Suppressor macrophage treated with lipopolysaccharide for 1 hour (primary cell): Measurements from ENCODE around the gene IQCC.
"Not testable (repeated sequence)": the region's sequence is repeated elsewhere in the genome, so short reads cannot be mapped to it uniquely, and the experiment has no call there.

ENCODE experiments used
- DNase-seq, 3 donors: peaks; one replicate each; pipeline ENCODE4 v3.0.0-alpha.2; 2020 to 2022

IQCC gene

GRCh38 chr1:32205401-32206370, at the start of gene IQCC:
Gene IQCC (plus strand): TSS chr1:32205671. CDS start chr1:32205682, 11 bp downstream.
- DNase-seq: peak; percentile 82 to 93 (median 91)

GRCh38 chr1:32159189-32159588, 46.3 kb upstream of the IQCC start:
- no peak for DNase-seq

GRCh38 chr1:32163405-32163804, 42.1 kb upstream of the IQCC start:
- no peak for DNase-seq

DNA sequence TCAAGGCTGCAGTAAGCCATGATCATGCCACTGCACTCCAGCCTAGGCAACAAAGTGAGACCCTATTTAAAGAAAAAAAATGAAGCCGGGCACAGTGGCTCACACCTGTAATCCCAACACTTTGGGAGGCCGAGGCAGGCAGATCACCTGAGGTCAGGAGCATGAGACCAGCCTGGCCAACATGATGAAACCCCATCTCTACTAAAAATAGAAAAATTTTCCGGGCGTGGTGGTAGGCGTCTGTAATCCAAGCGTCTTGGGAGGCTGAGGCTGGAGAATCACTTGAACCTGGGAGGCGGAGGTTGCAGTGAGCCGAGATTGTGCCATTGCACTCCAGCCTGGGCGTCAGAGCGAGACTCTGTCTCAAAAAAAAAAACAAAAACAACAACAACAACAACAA, 39.8 kb upstream of the IQCC start:
- DNase-seq: not testable (repeated sequence)

- no peak for DNase-seq
These were observed 34.5 kb upstream of the IQCC start for GRCh38 chr1:32170991-32171390.

DNA sequence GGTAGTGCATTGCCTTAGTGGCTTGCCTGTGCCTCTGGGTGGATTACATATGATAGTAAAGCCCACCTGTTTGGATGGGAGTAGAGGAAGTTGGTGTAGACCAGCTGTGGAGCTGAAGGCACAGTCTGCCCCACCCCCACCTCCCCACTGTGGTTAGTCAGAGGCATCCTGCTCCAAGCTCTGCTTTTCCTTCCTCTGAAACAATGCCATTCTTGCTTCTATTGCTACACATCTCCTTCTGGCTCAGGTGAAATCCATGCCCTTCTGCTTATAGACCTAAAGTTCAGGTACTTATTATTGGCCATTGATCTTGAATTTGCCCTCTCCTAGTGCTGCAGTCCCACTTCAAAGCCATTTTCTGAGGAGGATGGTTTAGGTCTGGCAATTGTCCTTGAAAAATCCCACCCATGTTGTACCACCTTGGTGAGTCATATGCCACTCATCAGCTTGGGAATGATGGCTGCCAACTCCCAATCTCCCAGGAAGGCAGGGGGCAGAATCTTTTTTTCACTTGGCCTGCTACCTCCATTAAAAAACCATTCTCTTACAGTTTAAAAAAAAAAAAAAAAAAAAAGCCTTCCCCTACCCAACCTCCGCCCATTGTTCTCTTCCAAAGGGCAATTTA, 32.7 kb upstream of the IQCC start:
- DNase-seq: no peak

DNA sequence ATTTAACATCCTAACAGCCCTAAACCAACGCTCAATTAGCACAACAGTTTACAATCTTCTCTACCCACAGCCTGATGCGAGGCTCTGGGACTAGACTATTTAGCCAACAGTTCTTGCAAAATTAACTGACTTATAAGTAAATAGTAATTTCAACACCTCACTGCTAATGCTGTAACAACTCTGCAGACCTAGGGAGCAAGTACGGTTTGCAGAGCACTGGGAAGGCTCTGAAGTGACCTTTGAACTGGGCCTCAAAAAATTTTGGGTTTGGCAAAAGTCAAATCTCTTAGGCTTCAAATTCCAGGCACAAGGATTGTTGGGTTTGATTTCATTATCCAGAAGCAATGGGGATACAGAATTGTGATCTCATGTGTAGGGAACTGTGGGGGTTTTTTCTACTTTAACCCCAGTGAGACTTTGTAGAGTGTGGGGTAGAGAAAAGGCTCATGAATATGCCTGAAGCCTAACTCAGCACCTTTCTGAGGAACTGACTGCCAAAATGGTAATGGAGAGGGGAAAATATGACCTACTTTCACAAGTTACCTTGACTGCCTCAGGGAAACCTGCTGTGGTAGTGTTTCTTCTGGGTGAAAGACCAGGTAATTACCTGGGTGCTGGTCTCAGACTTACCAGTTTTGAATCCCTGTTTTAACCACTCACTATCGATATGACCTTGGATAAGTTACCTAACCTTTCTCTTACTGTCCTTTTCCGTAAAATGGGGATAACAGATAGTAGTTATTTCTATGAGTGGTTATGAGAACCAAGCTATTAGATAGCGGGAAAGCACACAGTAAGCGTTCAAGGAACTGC, 26.9 kb upstream of the IQCC start:
- peak; percentile 26 to 39 (median 38) for DNase-seq

DNA sequence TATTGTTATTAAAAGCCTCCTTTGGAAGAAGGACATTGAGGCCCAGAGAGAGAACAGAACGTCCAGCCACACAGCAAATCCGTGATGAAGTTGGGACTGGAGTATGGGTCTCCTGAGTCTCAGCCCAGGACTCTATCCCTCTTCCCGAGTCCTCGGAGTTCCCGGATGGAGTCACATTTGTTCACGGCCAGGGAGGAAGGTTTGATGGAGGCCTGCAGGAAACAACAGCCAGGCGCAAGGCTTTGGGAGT, 26.4 kb upstream of the IQCC start:
- DNase-seq: no peak

- peak; percentile 94 to 99 (median 97) for DNase-seq
These were observed 25.9 kb upstream of the IQCC start, which contains the start of gene TXLNA for GRCh38 chr1:32179443-32180185. Gene TXLNA (plus strand): TSS chr1:32179675. CDS start chr1:32180346, 671 bp downstream.

GRCh38 chr1:32180186-32181060, 25.0 kb upstream of the IQCC start:
- DNase-seq: peak; percentile 47 to 69 (median 63)

- DNase-seq: no peak
These were observed 24.4 kb upstream of the IQCC start for GRCh38 chr1:32181065-32181464.

- DNase-seq: no peak
These were observed 23.9 kb upstream of the IQCC start for GRCh38 chr1:32181563-32181962.

DNA sequence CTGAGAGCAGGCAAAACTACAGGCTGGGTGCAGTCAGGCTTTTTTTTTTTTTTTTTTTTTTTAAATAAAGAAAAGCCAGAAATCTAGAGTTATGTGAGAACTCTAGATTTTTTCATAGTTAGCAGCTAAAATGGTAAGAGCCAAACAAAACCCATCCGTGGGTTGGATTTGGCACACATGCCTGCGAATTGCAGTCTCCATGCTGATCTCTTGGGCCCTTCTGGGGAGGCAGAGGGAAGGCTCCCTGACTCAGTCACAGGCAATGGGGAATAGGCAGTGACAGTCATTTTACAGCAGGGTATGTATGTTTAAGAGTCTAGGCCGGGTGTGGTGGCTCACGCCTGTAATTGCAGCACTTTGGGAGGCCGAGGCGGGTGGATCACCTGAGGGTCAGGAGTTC, 23.4 kb upstream of the IQCC start:
- no peak for DNase-seq

- DNase-seq: peak in 2 of 3 donors; percentile 23 to 28
These were observed 20.8 kb upstream of the IQCC start for GRCh38 chr1:32184650-32185049.

DNA sequence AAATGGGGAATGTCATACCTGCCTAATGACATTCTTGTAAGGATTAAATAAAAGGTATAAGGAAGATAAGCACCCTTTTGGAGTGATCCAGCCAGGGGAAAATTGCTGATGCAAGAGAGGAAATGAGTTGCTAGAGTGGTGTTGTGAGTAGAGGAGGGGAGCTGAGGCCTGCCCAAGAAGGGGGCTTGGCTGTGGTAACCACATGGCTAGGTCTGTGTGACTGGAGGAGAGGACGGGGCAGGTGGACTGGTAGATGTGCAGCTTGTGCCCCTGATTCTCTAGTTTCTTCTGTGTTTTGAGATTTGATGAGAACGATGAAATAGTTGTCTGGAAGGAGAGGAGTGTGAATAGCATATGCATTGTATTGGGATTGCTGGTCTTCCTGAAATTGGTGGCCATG, 19.4 kb upstream of the IQCC start:
- DNase-seq: no peak

DNA sequence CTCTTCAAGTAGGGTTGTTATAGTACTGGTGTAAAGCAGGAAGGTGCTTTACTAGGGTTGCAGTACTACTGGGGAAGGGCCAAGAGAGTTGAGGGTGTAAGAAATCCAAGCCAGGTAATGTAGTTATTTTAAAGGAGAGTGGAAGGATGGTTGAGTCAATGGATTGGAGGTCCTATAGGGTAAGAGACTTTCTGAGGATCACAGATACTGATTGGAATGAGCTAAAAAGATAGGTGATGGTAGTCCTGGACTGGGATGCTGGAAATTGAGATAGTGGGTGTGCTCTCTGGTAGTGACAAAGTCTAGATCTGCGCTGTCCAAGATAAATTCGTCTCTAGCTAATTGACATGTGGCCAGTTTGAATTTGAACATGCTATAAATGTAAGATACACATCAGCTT, 19.0 kb upstream of the IQCC start:
- no peak for DNase-seq

DNA sequence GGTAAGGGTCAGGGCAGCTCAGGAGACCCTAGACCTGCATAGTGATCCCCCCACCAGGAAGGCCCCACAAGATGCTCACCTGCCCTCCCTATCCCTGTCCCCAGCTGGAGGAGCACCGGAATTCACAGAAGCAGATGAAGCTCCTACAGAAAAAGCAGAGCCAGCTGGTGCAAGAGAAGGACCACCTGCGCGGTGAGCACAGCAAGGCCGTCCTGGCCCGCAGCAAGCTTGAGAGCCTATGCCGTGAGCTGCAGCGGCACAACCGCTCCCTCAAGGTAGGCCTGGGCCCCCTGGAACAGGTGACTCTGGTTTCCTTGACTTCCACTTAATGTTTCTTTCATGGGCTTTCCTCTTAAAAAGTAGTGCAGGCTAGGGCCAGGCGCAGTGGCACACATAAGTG, 17.6 kb upstream of the IQCC start:
- DNase-seq: no peak

- DNase-seq: no peak
These were observed 13.1 kb upstream of the IQCC start for GRCh38 chr1:32192220-32192948.

GRCh38 chr1:32194984-32195383, 10.5 kb upstream of the IQCC start:
- no peak for DNase-seq

- DNase-seq: no peak
These were observed 9.9 kb upstream of the IQCC start for GRCh38 chr1:32195531-32195930.
